GM23338 (cell line): Measurements from ENCODE around the gene ERI3. TPM values are rescaled to one million over a fixed set of nuclear protein-coding genes. Genes with fewer than 3 reads are reported as not detected.

Experiments used
- CREB1 ChIP-seq: fragments of 250-450 bp; sonication (Bioruptor Pico); IDR thresholded peaks from 2 replicates; pipeline ENCODE4 v1.5.0; 2020; ENCODE audit warnings: low read depth, mild to moderate bottlenecking, moderate library complexity
- EZH2phosphoT487 ChIP-seq: fragments of 200-600 bp; sonication (generic); IDR thresholded peaks from one replicate; pipeline ENCODE4 v1.8.1; 2018; ENCODE audit warnings: antibody characterized with exemption; ENCODE audit not compliant: unreplicated experiment
- JUNB ChIP-seq: IDR thresholded peaks from one replicate; pipeline ENCODE4 v1.6.1; 2016; ENCODE audit warnings: antibody characterized with exemption; ENCODE audit not compliant: unreplicated experiment
- NANOG ChIP-seq: IDR thresholded peaks from 2 replicates; pipeline ENCODE4 v1.6.1; 2016; ENCODE audit warnings: antibody characterized with exemption, borderline replicate concordance
- REST ChIP-seq: IDR thresholded peaks from one replicate; pipeline ENCODE4 v1.6.1; 2018; ENCODE audit warnings: antibody characterized with exemption; ENCODE audit not compliant: unreplicated experiment
- STAT1 ChIP-seq: IDR thresholded peaks from one replicate; pipeline ENCODE4 v1.6.1; 2016; ENCODE audit warnings: antibody characterized with exemption; ENCODE audit not compliant: unreplicated experiment
- polyA plus RNA-seq: library from polyadenylated mRNA; unstranded; fragments of >200 nt; fragmentation: Nextera tagmentation; extraction: Ambion mirVana; gene quantifications from 2 replicates; pipeline ENCODE4 v1.2.1, GENCODE V29; 2016
- total RNA-seq: library from RNA; depleted of rRNA; stranded (reverse); fragments of >200 nt; shearing (Covaris generic); gene quantifications from 2 replicates; pipeline ENCODE4 v1.2.3, GENCODE V29; 2014
- TF ChIP-seq, protein P1 (sequence below): fragments of 250-450 bp; sonication (Bioruptor Pico); IDR thresholded peaks from 2 replicates; pipeline ENCODE4 v1.5.0; 2020; ENCODE audit warnings: mild to moderate bottlenecking, moderate library complexity
- TF ChIP-seq, protein P2 (sequence below), 2 experiments: fragments of 200-600 bp in 1 of 2; sonication (generic) in 1 of 2; conservative IDR thresholded peaks; 2 replicates each; pipeline versions ENCODE4 v1.5.1 to v1.6.1; 2016 to 2017; ENCODE audit warnings: antibody characterized with exemption in 2 of 2, low read depth in 2 of 2, mild to moderate bottlenecking in 2 of 2, moderate library complexity in 1 of 2

ERI3 gene
- total and polyA plus RNA-seq, 2 experiments from 2014 or later = 63.0 to 70.1 TPM

DNA sequence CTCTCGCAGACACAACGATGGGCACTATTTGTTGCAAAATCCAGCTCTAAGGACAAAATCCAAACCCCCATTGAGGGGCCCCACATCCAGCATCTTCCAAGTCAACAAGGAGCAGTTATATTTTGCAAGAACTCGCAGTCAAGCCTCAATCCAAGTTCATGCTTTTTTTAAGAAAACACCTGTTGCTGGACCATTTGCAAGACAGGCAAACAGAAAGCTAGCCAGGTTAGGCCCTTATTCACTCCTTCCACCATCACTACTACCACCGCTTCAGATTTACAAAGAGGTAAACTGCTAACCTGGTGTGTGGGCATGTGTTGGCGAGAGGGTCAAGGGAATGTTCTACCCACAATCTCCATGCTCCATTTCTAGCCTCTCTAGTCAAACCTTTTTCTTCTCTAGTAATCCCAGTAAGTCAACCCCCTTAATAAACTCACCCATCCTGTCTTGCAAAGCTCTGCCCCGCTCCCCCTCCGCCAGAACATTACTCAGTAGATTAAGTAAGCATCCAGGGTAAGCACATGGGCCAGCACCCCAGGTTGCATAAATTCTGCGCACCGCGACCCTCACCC, 703 bp downstream of the ERI3 start (continued):
- TF ChIP-seq, protein P1, sequence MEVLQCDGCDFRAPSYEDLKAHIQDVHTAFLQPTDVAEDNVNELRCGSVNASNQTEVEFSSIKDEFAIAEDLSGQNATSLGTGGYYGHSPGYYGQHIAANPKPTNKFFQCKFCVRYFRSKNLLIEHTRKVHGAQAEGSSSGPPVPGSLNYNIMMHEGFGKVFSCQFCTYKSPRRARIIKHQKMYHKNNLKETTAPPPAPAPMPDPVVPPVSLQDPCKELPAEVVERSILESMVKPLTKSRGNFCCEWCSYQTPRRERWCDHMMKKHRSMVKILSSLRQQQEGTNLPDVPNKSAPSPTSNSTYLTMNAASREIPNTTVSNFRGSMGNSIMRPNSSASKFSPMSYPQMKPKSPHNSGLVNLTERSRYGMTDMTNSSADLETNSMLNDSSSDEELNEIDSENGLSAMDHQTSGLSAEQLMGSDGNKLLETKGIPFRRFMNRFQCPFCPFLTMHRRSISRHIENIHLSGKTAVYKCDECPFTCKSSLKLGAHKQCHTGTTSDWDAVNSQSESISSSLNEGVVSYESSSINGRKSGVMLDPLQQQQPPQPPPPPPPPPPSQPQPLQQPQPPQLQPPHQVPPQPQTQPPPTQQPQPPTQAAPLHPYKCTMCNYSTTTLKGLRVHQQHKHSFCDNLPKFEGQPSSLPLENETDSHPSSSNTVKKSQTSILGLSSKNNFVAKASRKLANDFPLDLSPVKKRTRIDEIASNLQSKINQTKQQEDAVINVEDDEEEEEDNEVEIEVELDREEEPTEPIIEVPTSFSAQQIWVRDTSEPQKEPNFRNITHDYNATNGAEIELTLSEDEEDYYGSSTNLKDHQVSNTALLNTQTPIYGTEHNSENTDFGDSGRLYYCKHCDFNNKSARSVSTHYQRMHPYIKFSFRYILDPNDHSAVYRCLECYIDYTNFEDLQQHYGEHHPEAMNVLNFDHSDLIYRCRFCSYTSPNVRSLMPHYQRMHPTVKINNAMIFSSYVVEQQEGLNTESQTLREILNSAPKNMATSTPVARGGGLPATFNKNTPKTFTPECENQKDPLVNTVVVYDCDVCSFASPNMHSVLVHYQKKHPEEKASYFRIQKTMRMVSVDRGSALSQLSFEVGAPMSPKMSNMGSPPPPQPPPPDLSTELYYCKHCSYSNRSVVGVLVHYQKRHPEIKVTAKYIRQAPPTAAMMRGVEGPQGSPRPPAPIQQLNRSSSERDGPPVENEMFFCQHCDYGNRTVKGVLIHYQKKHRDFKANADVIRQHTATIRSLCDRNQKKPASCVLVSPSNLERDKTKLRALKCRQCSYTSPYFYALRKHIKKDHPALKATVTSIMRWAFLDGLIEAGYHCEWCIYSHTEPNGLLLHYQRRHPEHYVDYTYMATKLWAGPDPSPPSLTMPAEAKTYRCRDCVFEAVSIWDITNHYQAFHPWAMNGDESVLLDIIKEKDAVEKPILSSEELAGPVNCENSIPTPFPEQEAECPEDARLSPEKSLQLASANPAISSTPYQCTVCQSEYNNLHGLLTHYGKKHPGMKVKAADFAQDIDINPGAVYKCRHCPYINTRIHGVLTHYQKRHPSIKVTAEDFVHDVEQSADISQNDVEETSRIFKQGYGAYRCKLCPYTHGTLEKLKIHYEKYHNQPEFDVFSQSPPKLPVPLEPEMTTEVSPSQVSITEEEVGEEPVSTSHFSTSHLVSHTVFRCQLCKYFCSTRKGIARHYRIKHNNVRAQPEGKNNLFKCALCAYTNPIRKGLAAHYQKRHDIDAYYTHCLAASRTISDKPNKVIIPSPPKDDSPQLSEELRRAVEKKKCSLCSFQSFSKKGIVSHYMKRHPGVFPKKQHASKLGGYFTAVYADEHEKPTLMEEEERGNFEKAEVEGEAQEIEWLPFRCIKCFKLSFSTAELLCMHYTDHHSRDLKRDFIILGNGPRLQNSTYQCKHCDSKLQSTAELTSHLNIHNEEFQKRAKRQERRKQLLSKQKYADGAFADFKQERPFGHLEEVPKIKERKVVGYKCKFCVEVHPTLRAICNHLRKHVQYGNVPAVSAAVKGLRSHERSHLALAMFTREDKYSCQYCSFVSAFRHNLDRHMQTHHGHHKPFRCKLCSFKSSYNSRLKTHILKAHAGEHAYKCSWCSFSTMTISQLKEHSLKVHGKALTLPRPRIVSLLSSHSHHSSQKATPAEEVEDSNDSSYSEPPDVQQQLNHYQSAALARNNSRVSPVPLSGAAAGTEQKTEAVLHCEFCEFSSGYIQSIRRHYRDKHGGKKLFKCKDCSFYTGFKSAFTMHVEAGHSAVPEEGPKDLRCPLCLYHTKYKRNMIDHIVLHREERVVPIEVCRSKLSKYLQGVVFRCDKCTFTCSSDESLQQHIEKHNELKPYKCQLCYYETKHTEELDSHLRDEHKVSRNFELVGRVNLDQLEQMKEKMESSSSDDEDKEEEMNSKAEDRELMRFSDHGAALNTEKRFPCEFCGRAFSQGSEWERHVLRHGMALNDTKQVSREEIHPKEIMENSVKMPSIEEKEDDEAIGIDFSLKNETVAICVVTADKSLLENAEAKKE (CRISPR knock-in tag) = no peak
- TF ChIP-seq, protein P2, sequence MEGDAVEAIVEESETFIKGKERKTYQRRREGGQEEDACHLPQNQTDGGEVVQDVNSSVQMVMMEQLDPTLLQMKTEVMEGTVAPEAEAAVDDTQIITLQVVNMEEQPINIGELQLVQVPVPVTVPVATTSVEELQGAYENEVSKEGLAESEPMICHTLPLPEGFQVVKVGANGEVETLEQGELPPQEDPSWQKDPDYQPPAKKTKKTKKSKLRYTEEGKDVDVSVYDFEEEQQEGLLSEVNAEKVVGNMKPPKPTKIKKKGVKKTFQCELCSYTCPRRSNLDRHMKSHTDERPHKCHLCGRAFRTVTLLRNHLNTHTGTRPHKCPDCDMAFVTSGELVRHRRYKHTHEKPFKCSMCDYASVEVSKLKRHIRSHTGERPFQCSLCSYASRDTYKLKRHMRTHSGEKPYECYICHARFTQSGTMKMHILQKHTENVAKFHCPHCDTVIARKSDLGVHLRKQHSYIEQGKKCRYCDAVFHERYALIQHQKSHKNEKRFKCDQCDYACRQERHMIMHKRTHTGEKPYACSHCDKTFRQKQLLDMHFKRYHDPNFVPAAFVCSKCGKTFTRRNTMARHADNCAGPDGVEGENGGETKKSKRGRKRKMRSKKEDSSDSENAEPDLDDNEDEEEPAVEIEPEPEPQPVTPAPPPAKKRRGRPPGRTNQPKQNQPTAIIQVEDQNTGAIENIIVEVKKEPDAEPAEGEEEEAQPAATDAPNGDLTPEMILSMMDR (conservative IDR thresholded peaks at IDR 0.05; ENCODE audit: low read depth in 2 of 2) = no peak
- TF ChIP-seq STAT1 = no peak
- no peak for TF ChIP-seq CREB1 (CRISPR knock-in tag)
- no peak for TF ChIP-seq JUNB
- TF ChIP-seq NANOG = no peak
- no peak for TF ChIP-seq EZH2phosphoT487
- TF ChIP-seq REST = no peak
